HL-60/S4 treated with retinoic acid at 250 ng/mL for 4 days and 3 days (cell line): ENCODE results near the gene KIRREL3.
"Not testable (repeated sequence)": the region's sequence is repeated elsewhere in the genome, so short reads cannot be mapped to it uniquely, and the experiment has no call there.

Source experiments
- in situ Hi-C: fragments of 300-500 bp; cut with MboI; formaldehyde crosslinking; loops from 2 replicates; pipeline ENCODE4 v1.7.0; 2022; ENCODE audit warnings: low sequenced_read_pairs

KIRREL3 gene

GRCh38 chr11:126384449-126385070 is 616.0 kb downstream of the KIRREL3 start:
- in situ Hi-C loops = no loop called here

GRCh38 chr11:126383339-126384335 is 616.9 kb downstream of the KIRREL3 start:
- in situ Hi-C loops = no loop called here

GRCh38 chr11:126382641-126383040 is 617.9 kb downstream of the KIRREL3 start:
- in situ Hi-C loops = not testable (repeated sequence)

GRCh38 chr11:126381960-126382359 is 618.6 kb downstream of the KIRREL3 start:
- in situ Hi-C loops = not testable (repeated sequence)

- in situ Hi-C loops = no loop called here
Observed at GRCh38 chr11:126380909-126381308, 619.7 kb downstream of the KIRREL3 start.

GRCh38 chr11:126378763-126379162 is 621.8 kb downstream of the KIRREL3 start:
- in situ Hi-C loops = no loop called here

GRCh38 chr11:126375726-126376125 is 624.8 kb downstream of the KIRREL3 start:
- in situ Hi-C loops = no loop called here

GRCh38 chr11:126374562-126375300 is 625.8 kb downstream of the KIRREL3 start:
- in situ Hi-C loops = not testable (repeated sequence)

DNA sequence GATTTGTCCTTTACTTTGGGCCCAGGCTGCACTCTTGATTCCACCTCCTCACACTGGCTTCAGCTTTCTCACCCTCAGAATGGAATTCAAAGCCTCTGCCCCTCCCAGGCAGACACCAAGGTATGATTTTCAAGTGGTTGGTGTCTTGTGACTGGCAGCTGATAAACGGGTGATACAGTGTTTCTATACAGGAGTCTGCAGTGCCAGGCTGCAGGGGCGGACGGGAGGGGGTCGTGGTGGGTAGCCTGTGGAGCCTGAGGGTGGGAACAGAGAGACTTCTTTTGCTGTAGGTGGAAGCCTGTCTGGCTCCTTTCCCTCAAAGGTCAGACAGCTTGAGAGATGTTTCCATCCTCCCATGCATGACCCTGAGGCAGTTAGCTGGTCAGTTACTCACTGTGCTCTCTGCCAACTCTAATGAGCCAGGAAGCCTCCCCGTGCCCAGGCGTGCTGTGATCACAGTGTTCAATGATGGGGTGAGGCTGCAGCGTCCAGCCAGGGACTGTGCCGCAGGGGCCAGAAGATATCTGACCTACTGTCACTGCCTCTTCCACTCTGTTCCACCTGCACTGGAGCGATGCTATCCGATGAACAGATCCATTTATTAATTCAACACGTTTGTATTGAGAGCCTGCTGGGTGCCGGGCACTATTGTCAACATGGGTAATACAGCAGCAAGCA is 627.0 kb downstream of the KIRREL3 start:
- in situ Hi-C loops = not testable (repeated sequence)
